ENCODE results near the gene AKIRIN2. TPM values are rescaled to one million over a fixed set of nuclear protein-coding genes. Genes with fewer than 3 reads are reported as not detected.

The AKIRIN2 gene
- total and polyA plus RNA-seq, 12 donors = 14.8 to 56.0 (median 43.1) TPM

- intact Hi-C loops (cut with DNase I) = no loop called here
- H3K27me3 ChIP-seq = no peaks in the 10 kb centered on the region
- TF ChIP-seq CTCF (IDR thresholded peaks at IDR 0.05) = no peak
- peaks cover 0 to 57% (median 3%) of the 10 kb centered on the region in 9 donors for H3K36me3 ChIP-seq
- DNase-seq (no peak), ATAC-seq (no peak)
- peaks cover 0 to 9% (median 0%) of the 10 kb centered on the region in 9 donors for H3K4me1 ChIP-seq
- H3K9me3 ChIP-seq = no peaks in the 10 kb centered on the region
- H3K27ac ChIP-seq = no peak overlapping the region
- H3K4me3 ChIP-seq = no peak overlapping the region
These were observed 73.2 kb downstream of the AKIRIN2 start for GRCh38 chr6:87628881-87629280.

- ATAC-seq = no peak
- Histone ChIP-seq H3K4me1 (peaks cover 0 to 11% (median 3%) of the 10 kb centered on the region in 9 donors), H3K36me3 (peaks cover 0 to 57% (median 3%) of the 10 kb centered on the region in 9 donors), H3K9me3 (no peaks in the 10 kb centered on the region), H3K27me3 (no peaks in the 10 kb centered on the region), H3K27ac (no peak overlapping the region), H3K4me3 (no peak overlapping the region)
- intact Hi-C loops (cut with DNase I) = no loop called here
- no peak for DNase-seq
- 73 to 75% methylated on average over 2 of the region's 2 CpGs for WGBS, 2 donors
- TF ChIP-seq CTCF (IDR thresholded peaks at IDR 0.05) = no peak
These were observed 73.6 kb downstream of the AKIRIN2 start for GRCh38 chr6:87628424-87628823.

Other genes starting within 250 kb of the AKIRIN2 start
- gene SLC35A1, start 229.3 kb downstream of the AKIRIN2 start, total RNA-seq = 10 to 100 TPM in 4 of 10 donors, 1 to 10 TPM in 6; 7.0 to 13.2 (median 9.7) TPM
- 10 to 100 TPM in 1 of 2 donors, 1 to 10 TPM in 1; 9.9 to 23.0 TPM for gene SLC35A1, start 229.3 kb downstream of the AKIRIN2 start, polyA plus RNA-seq
- 10 to 100 TPM; 18.3 to 26.1 (median 20.3) TPM for gene RARS2, start 112.2 kb downstream of the AKIRIN2 start, total RNA-seq
- gene RARS2, start 112.2 kb downstream of the AKIRIN2 start, polyA plus RNA-seq = 10 to 100 TPM; 12.1 to 19.1 TPM
- gene ORC3, start 112.1 kb downstream of the AKIRIN2 start, total RNA-seq = 10 to 100 TPM; 16.2 to 28.2 (median 24.5) TPM
- 10 to 100 TPM; 15.7 to 16.0 TPM for gene ORC3, start 112.1 kb downstream of the AKIRIN2 start, polyA plus RNA-seq